ENCODE data around the gene CNTFR.
"Not testable (repeated sequence)": the region's sequence is repeated elsewhere in the genome, so short reads cannot be mapped to it uniquely, and the experiment has no call there.

CNTFR gene

DNA sequence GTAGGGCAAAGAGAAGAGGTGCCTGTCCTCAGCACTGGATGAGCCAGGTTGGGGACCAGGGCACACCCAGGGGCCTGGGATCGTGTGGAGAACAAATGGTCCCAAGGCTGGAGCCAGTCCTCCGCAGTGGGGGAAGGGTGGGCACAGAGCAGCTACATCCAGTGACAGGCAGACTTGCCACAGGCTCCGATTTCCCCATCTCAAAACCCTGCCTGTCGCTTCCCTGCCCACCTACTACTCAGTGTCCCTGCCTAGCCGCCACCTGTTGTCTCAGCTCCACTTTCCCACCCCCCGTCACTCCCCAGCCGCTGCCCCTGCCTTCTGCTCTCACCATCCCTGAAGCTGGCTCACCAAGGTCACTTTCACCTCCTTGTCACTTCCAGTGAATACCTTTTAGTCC is 52.8 kb downstream of the CNTFR start:
- ChIA-PET CTCF (no interaction called here), POLR2A (interaction anchor here (2.1 kb wide), 1 partner anchor 14 kb away, joined by 5 read pairs; the partner anchor contains the start of gene ENHO)
- DNase-seq (ENCODE audit: extremely low spot score) = no peak
- TF ChIP-seq FOXA1 (IDR thresholded peaks at IDR 0.05) = no peak
- no peak for TF ChIP-seq L3MBTL2 (conservative IDR thresholded peaks at IDR 0.05)
- TF ChIP-seq, protein P1, sequence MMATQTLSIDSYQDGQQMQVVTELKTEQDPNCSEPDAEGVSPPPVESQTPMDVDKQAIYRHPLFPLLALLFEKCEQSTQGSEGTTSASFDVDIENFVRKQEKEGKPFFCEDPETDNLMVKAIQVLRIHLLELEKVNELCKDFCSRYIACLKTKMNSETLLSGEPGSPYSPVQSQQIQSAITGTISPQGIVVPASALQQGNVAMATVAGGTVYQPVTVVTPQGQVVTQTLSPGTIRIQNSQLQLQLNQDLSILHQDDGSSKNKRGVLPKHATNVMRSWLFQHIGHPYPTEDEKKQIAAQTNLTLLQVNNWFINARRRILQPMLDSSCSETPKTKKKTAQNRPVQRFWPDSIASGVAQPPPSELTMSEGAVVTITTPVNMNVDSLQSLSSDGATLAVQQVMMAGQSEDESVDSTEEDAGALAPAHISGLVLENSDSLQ (IDR thresholded peaks at IDR 0.05) = no peak
- no peak for TF ChIP-seq HDGF (IDR thresholded peaks at IDR 0.05; ENCODE audit: borderline replicate concordance)
- no peak for TF ChIP-seq SP1 (IDR thresholded peaks at IDR 0.05)
- no peak for TF ChIP-seq CTBP1 (IDR thresholded peaks at IDR 0.05; ENCODE audit: borderline replicate concordance)
- TF ChIP-seq ZNF384 (IDR thresholded peaks at IDR 0.05) = no peak
- TF ChIP-seq ARNT (IDR thresholded peaks at IDR 0.05) = no peak

DNA sequence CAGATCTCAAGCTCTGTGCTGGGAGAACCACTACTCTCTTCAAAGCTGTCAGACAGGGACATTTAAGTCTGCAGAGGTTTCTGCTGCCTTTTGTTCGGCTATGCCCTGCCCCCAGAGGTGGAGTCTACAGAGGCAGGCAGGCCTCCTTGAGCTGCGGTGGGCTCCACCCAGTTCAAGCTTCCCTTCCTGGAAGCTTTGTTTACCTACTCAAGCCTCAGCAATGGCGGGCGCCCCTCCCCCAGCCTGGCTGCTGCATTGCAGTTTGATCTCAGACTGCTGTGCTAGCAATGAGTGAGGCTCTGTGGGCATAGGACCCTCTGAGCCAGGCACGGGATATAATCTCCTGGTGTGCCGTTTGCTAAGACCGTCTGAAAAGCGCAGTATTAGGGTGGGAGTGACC is 57.5 kb downstream of the CNTFR start:
- DNase-seq (ENCODE audit: extremely low spot score); POLR2A ChIA-PET; CTCF ChIA-PET: not testable (repeated sequence)

DNA sequence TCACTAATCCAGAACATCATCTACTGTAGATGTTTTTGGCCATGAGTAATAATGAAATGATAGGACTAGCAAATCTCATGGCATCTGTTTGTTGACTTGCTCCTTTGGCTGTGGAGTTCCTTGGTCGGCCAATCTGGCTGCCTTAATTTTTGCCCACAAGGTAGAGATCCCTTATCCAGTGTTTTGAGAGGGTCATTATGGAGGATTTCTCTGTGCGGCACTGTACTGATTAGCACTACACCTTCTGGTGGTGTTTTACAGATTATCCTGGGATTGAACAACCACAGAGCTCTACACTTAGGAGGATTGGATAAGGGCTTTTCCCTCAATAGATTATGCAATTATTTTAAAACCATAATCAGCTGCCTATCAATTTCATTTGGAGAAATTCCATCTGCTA is 63.5 kb downstream of the CNTFR start:
- no peak for DNase-seq (ENCODE audit: extremely low spot score)
- ChIA-PET POLR2A (no interaction called here), CTCF (no interaction called here)
- TF ChIP-seq SP1 (IDR thresholded peaks at IDR 0.05) = no peak
- no peak for TF ChIP-seq LEF1 (IDR thresholded peaks at IDR 0.05; ENCODE audit: borderline replicate concordance)
- TF ChIP-seq CTBP1 (IDR thresholded peaks at IDR 0.05; ENCODE audit: borderline replicate concordance) = no peak
- TF ChIP-seq HDGF (IDR thresholded peaks at IDR 0.05; ENCODE audit: borderline replicate concordance) = no peak
- TF ChIP-seq, protein P1 (IDR thresholded peaks at IDR 0.05) = no peak
- no peak for TF ChIP-seq BHLHE40 (IDR thresholded peaks at IDR 0.05; ENCODE audit: borderline replicate concordance)
- no peak for TF ChIP-seq FOXM1 (IDR thresholded peaks at IDR 0.05; ENCODE audit: borderline replicate concordance)
- no peak for TF ChIP-seq NFRKB (IDR thresholded peaks at IDR 0.05)
- no peak for TF ChIP-seq TARDBP (IDR thresholded peaks at IDR 0.05)
- no peak for TF ChIP-seq ZNF384 (IDR thresholded peaks at IDR 0.05)
- TF ChIP-seq SUZ12 (IDR thresholded peaks at IDR 0.05) = no peak
- no peak for TF ChIP-seq FOXK2 (IDR thresholded peaks at IDR 0.05)
- no peak for TF ChIP-seq ELF4 (IDR thresholded peaks at IDR 0.05)
- no peak for TF ChIP-seq FOXA1 (IDR thresholded peaks at IDR 0.05)
- no peak for TF ChIP-seq L3MBTL2 (conservative IDR thresholded peaks at IDR 0.05)
- no peak for TF ChIP-seq ARNT (IDR thresholded peaks at IDR 0.05)

DNA sequence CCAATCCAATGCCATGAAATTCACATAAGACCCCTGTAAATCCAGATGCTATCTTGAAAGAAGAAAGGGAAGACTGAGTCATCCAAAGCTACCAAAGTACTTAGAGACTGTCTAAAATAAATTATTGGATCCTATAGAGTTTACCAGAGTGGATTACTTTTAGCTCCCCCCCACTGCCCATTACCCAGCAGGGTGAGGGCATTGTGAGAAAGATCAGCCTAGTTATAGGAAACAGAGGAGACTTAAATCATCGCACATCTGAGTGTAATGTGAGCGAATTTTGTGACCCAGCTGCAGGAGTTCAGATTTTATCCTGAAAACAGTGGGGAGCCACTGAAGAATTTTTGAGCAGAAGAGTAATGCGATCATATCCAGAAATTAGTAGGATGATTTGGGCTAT is 65.2 kb downstream of the CNTFR start:
- POLR2A ChIA-PET = interaction anchor here (0.7 kb wide), 1 partner anchor 9 kb away, joined by 3 read pairs; no protein-coding TSS in a partner anchor
- TF ChIP-seq, protein P1 (IDR thresholded peaks at IDR 0.05) = peak; percentile 57
- TF ChIP-seq TARDBP (IDR thresholded peaks at IDR 0.05) (no peak), LEF1 (IDR thresholded peaks at IDR 0.05; ENCODE audit: borderline replicate concordance) (no peak)
- no peak for DNase-seq (ENCODE audit: extremely low spot score)
- CTCF ChIA-PET = interaction anchor here (0.6 to 1.6 kb wide), 4 partner anchors 16 to 120 kb away, joined by 3 to 6 read pairs (median 4); no protein-coding TSS in a partner anchor

DNA sequence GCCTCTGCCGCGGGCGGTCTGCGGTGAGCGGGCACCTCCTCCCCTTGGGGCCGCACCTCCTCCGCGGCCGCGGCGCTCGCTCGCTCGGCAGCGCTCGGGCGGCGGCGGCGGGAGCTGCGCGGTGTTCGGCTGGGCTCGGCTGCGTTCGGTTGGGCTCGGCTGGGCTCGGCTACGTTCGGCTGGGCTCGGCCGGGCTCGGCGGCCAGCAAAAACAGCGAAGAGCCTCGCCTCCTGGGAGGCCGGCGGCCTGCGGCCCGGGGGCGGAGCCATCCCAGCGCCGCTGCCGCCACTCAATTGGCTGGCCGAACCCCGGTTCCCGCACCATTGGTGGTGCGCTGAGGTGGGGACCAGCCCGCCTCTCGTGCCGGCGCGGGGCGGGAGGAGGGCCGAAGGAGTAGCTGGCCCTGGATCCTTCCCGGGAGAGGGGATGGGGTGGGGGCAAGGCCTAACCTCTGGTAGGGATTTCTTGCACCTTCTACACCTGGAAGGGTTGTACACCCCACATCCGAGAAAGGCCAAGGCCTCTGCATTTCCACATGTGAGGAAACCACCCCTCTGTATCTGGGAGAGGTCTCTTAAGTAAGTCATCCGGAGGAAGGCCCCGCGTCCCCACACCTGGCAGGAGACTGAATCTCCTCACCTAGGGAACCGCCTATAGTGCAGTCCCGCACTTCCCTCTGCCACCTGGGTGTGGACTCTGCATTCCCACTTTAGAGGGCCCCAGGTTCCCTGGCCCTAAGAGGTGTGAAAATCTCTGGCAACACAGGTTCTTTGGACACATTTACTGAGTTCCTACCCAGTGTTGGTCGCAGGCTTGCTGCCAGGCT is 66.3 kb downstream of the CNTFR start, which contains the start of gene ENHO:
Gene ENHO (minus strand): TSS at position 20 of the 827 bp plus-strand sequence. CDS start 1,295 bp downstream, outside the sequence.
- DNase-seq (ENCODE audit: extremely low spot score) = peak; percentile 99
- ChIA-PET CTCF (interaction anchor here (0.7 kb wide), 1 partner anchor 68 kb away, joined by 3 read pairs; no protein-coding TSS in a partner anchor), POLR2A (interaction anchor here (0.7 kb wide), 2 partner anchors 10 to 14 kb away, joined by 5 to 6 read pairs; no protein-coding TSS in a partner anchor)
- TF ChIP-seq SP1 (IDR thresholded peaks at IDR 0.05) = no peak
- TF ChIP-seq ELF4 (IDR thresholded peaks at IDR 0.05) = no peak
- no peak for TF ChIP-seq CTBP1 (IDR thresholded peaks at IDR 0.05; ENCODE audit: borderline replicate concordance)
- TF ChIP-seq TARDBP (IDR thresholded peaks at IDR 0.05) = no peak
- TF ChIP-seq FOXK2 (IDR thresholded peaks at IDR 0.05) = no peak
- no peak for TF ChIP-seq LEF1 (IDR thresholded peaks at IDR 0.05; ENCODE audit: borderline replicate concordance)
- TF ChIP-seq, protein P1 (IDR thresholded peaks at IDR 0.05) = peak; percentile 77; the same call in 1 of the 2 replicates
- TF ChIP-seq L3MBTL2 (conservative IDR thresholded peaks at IDR 0.05) = peak; percentile 74
- no peak; the same call in 1 of the 2 replicates for TF ChIP-seq FOXM1 (IDR thresholded peaks at IDR 0.05; ENCODE audit: borderline replicate concordance)
- no peak for TF ChIP-seq HDGF (IDR thresholded peaks at IDR 0.05; ENCODE audit: borderline replicate concordance)
- TF ChIP-seq ARNT (IDR thresholded peaks at IDR 0.05) = no peak
- TF ChIP-seq ZNF384 (IDR thresholded peaks at IDR 0.05) = no peak
